Ovary (tissue), 3 donors: ENCODE measurements around the gene LIX1.

Experiments
- CTCF ChIP-seq, 3 donors: fragments of 450-650 bp in 2 of 3; fragments of 200-600 bp in 1 of 3; IDR thresholded peaks; one replicate each; pipeline versions ENCODE4 v1.5.1 to v1.8.0; 2016 to 2022; ENCODE audit warnings: antibody characterized with exemption in 3 of 3, mild to moderate bottlenecking in 1 of 3
- EP300 ChIP-seq: sonication (generic); formaldehyde crosslinking; IDR thresholded peaks from one replicate; pipeline ENCODE4 v1.6.1; 2017; ENCODE audit warnings: antibody characterized with exemption
- POLR2A ChIP-seq: fragments of 450-650 bp; IDR thresholded peaks from one replicate; pipeline ENCODE4 v1.6.1; 2017; ENCODE audit warnings: antibody characterized with exemption, mild to moderate bottlenecking, moderate library complexity
- donor health status: DM: no; HTN: no; CAD: no.

- no peak for TF ChIP-seq CTCF (IDR thresholded peaks at IDR 0.05)
- no peak for TF ChIP-seq POLR2A
- no peak for TF ChIP-seq EP300
These were observed 6.5 kb downstream of the LIX1 start for GRCh38 chr5:97135868-97136267.
